GM12878 (cell line): ENCODE measurements around the gene PHC2. TPM values are rescaled to one million over a fixed set of nuclear protein-coding genes. Genes with fewer than 3 reads are reported as not detected.

Experiments
- ATAC-seq: fragments of 200-7000 bp; cut with Tn5 transposase; 3 replicates; pipeline ENCODE4 v1.9.1; 2020; ENCODE audit warnings: mild to moderate bottlenecking, moderate library complexity
- BruUV-seq: library from RNA; stranded (reverse); fragments of 400-500 nt; replicated peaks from 2 replicates; lab custom pipeline; 2021; lab: Mats Ljungman, UMichigan
- CTCF ChIA-PET: fragments of 300-600 bp; sonication (Branson Sonifier 250); formaldehyde crosslinking; extraction: SDS; loops from one replicate; lab custom pipeline; 2021; ENCODE audit warnings: inconsistent platforms; lab: Yijun Ruan, JAX
- POLR2A ChIA-PET: fragments of 350-600 bp; formaldehyde crosslinking; extraction: SDS; loops from one replicate; lab custom pipeline; 2021; ENCODE audit warnings: inconsistent platforms; lab: Charles Lee
- RAD21 ChIA-PET: fragments of 300-600 bp; sonication (Branson Sonifier 250); formaldehyde crosslinking; loops from one replicate; lab custom pipeline; 2023; ENCODE audit warnings: antibody characterized with exemption; ENCODE audit not compliant: unreplicated experiment; lab: Charles Lee
- SMC1A ChIA-PET: fragments of 300-600 bp; sonication (Branson Sonifier 250); formaldehyde crosslinking; loops from one replicate; lab custom pipeline; 2023; ENCODE audit not compliant: unreplicated experiment, uncharacterized antibody; lab: Charles Lee
- DNase-seq: peaks from one replicate; pipeline ENCODE4 v3.0.0-alpha.2; 2011; ENCODE audit warnings: low read depth, low spot score
- FAIRE-seq: peaks from 3 replicates; lab custom pipeline; 2011; peaks lifted over from hg19 to GRCh38; lab: Jason Lieb, UNC
- H2AFZ ChIP-seq: 2 replicates; pipeline ENCODE4 v1.6.0; 2011; ENCODE audit warnings: low read depth, low read length, control low read depth; ENCODE audit not compliant: control insufficient read depth
- H3K27ac ChIP-seq: 2 replicates; pipeline ENCODE4 v1.5.1; 2011; ENCODE audit warnings: control low read depth; ENCODE audit not compliant: control insufficient read depth, insufficient read depth
- H3K27me3 ChIP-seq, 2 experiments: replicated peaks in 1 of 2; 2 replicates each; pipeline versions ENCODE4 v1.6.0 to v1.6.1; 2011; ENCODE audit warnings: low read length in 1 of 2; ENCODE audit not compliant: control insufficient read depth in 2 of 2, insufficient read depth in 2 of 2
- H3K36me3 ChIP-seq, 2 experiments: 2 replicates each; pipeline ENCODE4 v1.5.1; 2011; ENCODE audit warnings: low read length in 1 of 2; ENCODE audit not compliant: control insufficient read depth in 2 of 2, insufficient read depth in 2 of 2
- H3K4me1 ChIP-seq: 2 replicates; pipeline ENCODE4 v1.6.1; 2011; ENCODE audit warnings: mild to moderate bottlenecking, low read length, moderate library complexity, mixed read lengths; ENCODE audit not compliant: control insufficient read depth, insufficient read depth
- H3K4me2 ChIP-seq: 2 replicates; pipeline ENCODE4 v1.6.0; 2011; ENCODE audit warnings: control low read depth; ENCODE audit not compliant: control insufficient read depth, insufficient read depth
- H3K4me3 ChIP-seq: fragments of 200-600 bp; sonication (generic); 2 replicates; pipeline ENCODE4 v1.5.1; 2016
- H3K79me2 ChIP-seq: 2 replicates; pipeline ENCODE4 v1.6.0; 2011; ENCODE audit warnings: low read length; ENCODE audit not compliant: control insufficient read depth, insufficient read depth
- H3K9ac ChIP-seq: 2 replicates; pipeline ENCODE4 v1.8.0; 2011; ENCODE audit warnings: low read length, control low read depth, mixed read lengths; ENCODE audit not compliant: control insufficient read depth, insufficient read depth
- H3K9me3 ChIP-seq: replicated peaks from 3 replicates; pipeline ENCODE4 v1.5.1; 2011; ENCODE audit warnings: mild to moderate bottlenecking, low read length; ENCODE audit not compliant: control insufficient read depth, insufficient read depth
- H4K20me1 ChIP-seq: 2 replicates; pipeline ENCODE4 v1.6.0; 2011; ENCODE audit not compliant: control insufficient read depth, insufficient read depth
- ATF3 ChIP-seq: IDR thresholded peaks from 2 replicates; pipeline ENCODE4 v1.6.1; 2011; ENCODE audit warnings: low read depth, mild to moderate bottlenecking, low read length, moderate library complexity, borderline replicate concordance; ENCODE audit errors: extremely low read depth
- EED ChIP-seq: sonication (generic); IDR thresholded peaks from 2 replicates; pipeline ENCODE4 v1.6.1; 2016; ENCODE audit warnings: antibody characterized with exemption, low read depth
- FOXM1 ChIP-seq: IDR thresholded peaks from 2 replicates; pipeline ENCODE4 v1.6.1; 2012; ENCODE audit warnings: low read depth, mild to moderate bottlenecking, inconsistent platforms, low read length, moderate library complexity
- GATAD2B ChIP-seq: fragments of 450-650 bp; conservative IDR thresholded peaks from 2 replicates; pipeline ENCODE4 v1.6.1; 2017; ENCODE audit warnings: low read depth, mild to moderate bottlenecking, moderate library complexity
- KDM1A ChIP-seq: fragments of 200-600 bp; sonication (generic); IDR thresholded peaks from 2 replicates; pipeline ENCODE4 v1.6.1; 2016; ENCODE audit warnings: borderline replicate concordance
- MAX ChIP-seq: IDR thresholded peaks from 2 replicates; pipeline ENCODE4 v1.6.1; 2012; ENCODE audit warnings: low read depth, low read length, improper control_type of control experiment
- REST ChIP-seq: IDR thresholded peaks from 2 replicates; pipeline ENCODE4 v1.6.1; 2012; ENCODE audit warnings: mild to moderate bottlenecking, low read depth, low read length
- STAT3 ChIP-seq: IDR thresholded peaks from 2 replicates; pipeline ENCODE4 v1.6.1; 2011; ENCODE audit warnings: low read depth, low read length, improper control_type of control experiment
- TCF7 ChIP-seq: IDR thresholded peaks from 2 replicates; pipeline ENCODE4 v1.6.1; 2014; ENCODE audit warnings: antibody characterized with exemption, borderline replicate concordance
- ZNF207 ChIP-seq: fragments of 450-650 bp; IDR thresholded peaks from 2 replicates; pipeline ENCODE4 v1.6.1; 2014; ENCODE audit warnings: antibody characterized with exemption, mild to moderate bottlenecking, borderline replicate concordance
- ZNF592 ChIP-seq: fragments of 450-650 bp; IDR thresholded peaks from 2 replicates; pipeline ENCODE4 v1.6.1; 2017; ENCODE audit warnings: mild to moderate bottlenecking, moderate library complexity
- ZZZ3 ChIP-seq: IDR thresholded peaks from 2 replicates; pipeline ENCODE4 v1.6.1; 2011; ENCODE audit warnings: low read depth; ENCODE audit not compliant: control insufficient read depth, insufficient read length
- WGBS: methylation state at CpG from one replicate; pipeline ENCODE4 v1.1.6; 2016; ENCODE audit warnings: low lambda C conversion rate; ENCODE audit not compliant: insufficient replicate concordance, insufficient coverage; ENCODE audit errors: missing lambda C conversion rate; 5-methylcytosine and 5-hydroxymethylcytosine counted together
- in situ Hi-C: fragments of 300-500 bp; cut with MboI; formaldehyde crosslinking; loops from 9 replicates; pipeline ENCODE4 v1.14.3; 2018; ENCODE audit warnings: mixed read lengths
- intact Hi-C: fragments of 100-400 bp; cut with micrococcal nuclease; formaldehyde crosslinking; loops from one replicate; pipeline ENCODE4 v1.14.2; 2022; ENCODE audit not compliant: unreplicated experiment
- polyA plus RNA-seq, 11 experiments: library from polyadenylated mRNA; depleted of rRNA in 4 of 11; unstranded in 6 of 11; stranded (reverse) in 5 of 11; fragments of >200 nt; fragmentation: Nextera tagmentation in 4 of 11; fragmentation: Illumina TruSeq in 1 of 11; extraction: Ambion mirVana in 4 of 11; extraction: Trizol in 1 of 11; gene quantifications; 1 replicate in 1 of 11; 2 replicates in 10 of 11; pipeline versions ENCODE4 v1.2.1 to v1.2.3, GENCODE V29; 2011 to 2016; ENCODE audit warnings: inconsistent platforms in 2 of 11, missing spikeins in 2 of 11, low read depth in 1 of 11
- total RNA-seq, 4 experiments: library from RNA; depleted of rRNA in 3 of 4; stranded (reverse); fragments of >200 nt in 3 of 4; fragmentation: Illumina TruSeq in 1 of 4; extraction: Trizol in 1 of 4; gene quantifications; 2 replicates each; pipeline versions ENCODE4 v1.2.1 to v1.2.3, GENCODE V29; 2013 to 2021
- TF ChIP-seq, protein P1 (sequence below), 3 experiments: IDR thresholded peaks in 2 of 3; conservative IDR thresholded peaks in 1 of 3; 2 replicates each; pipeline ENCODE4 v1.5.1; 2011; ENCODE audit warnings: low read depth in 3 of 3, low read length in 3 of 3, mild to moderate bottlenecking in 3 of 3, control low read depth in 2 of 3, moderate library complexity in 2 of 3, inconsistent platforms in 1 of 3, mixed read lengths in 1 of 3; ENCODE audit not compliant: control insufficient read depth in 2 of 3, insufficient read depth in 1 of 3; ENCODE audit errors: extremely low read depth in 1 of 3

The PHC2 gene
- total and polyA plus RNA-seq, 10 of the 15 experiments (the other 5 are each of a cell fraction or from before 2014, with no cell fraction given), result 2.0 to 35.9 (median 16.4) TPM

DNA sequence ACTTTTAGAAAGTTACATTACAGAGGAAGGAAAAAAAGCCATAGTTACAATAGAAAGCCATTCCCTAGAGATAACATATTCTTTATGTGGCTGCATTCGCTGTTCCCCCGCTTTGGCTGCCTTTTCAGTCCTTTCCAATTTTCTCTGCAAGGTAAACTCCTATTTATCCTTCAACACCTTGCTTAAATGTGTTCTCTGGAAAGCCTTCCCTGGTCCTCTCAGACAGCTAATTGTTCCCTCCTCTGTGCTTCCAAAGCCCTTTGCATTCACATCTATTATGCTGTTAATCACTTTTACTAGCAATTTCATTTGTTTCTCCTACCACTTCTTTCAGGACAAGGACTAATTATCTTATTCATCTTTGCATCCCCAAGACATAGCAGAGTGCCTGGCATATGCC lies 1.6 kb downstream of the PHC2 start:
- ChIA-PET SMC1A (no interaction called here), POLR2A (no interaction called here), CTCF (interaction anchor here (1.4 kb wide), 1 partner anchor 39 kb away, joined by 3 read pairs; no protein-coding TSS in a partner anchor), RAD21 (no interaction called here)
- Histone ChIP-seq H2AFZ (no peak overlapping the region), H3K9me3 (no peaks in the 10 kb centered on the region; the same call in 1 of the 3 replicates), H3K4me3 (no peak overlapping the region), H3K27me3 (peaks cover 3 to 6% of the 10 kb centered on the region in 2 experiments; a peak in 3 of 4 replicates), H3K9ac (no peak overlapping the region), H3K27ac (no peak overlapping the region), H3K79me2 (no peaks in the 10 kb centered on the region), H3K4me1 (peaks cover 10% of the 10 kb centered on the region), H3K4me2 (no peak overlapping the region), H4K20me1 (no peaks in the 10 kb centered on the region), H3K36me3 (no peaks in the 10 kb centered on the region)
- in situ Hi-C loops, result no loop called here
- WGBS, result 98% methylated on average over 2 of the region's 2 CpGs
- FAIRE-seq, result no peak
- intact Hi-C loops, result no loop called here
- no peak for ATAC-seq
- no peak for DNase-seq
- no TSS peak for BruUV-seq
- TF ChIP-seq STAT3 (no peak), ATF3 (no peak), ZZZ3 (no peak), KDM1A (no peak), ZNF592 (no peak), TCF7 (no peak), GATAD2B (no peak), FOXM1 (no peak), EED (no peak), ZNF207 (no peak), MAX (no peak), REST (no peak)
- TF ChIP-seq, protein P1, sequence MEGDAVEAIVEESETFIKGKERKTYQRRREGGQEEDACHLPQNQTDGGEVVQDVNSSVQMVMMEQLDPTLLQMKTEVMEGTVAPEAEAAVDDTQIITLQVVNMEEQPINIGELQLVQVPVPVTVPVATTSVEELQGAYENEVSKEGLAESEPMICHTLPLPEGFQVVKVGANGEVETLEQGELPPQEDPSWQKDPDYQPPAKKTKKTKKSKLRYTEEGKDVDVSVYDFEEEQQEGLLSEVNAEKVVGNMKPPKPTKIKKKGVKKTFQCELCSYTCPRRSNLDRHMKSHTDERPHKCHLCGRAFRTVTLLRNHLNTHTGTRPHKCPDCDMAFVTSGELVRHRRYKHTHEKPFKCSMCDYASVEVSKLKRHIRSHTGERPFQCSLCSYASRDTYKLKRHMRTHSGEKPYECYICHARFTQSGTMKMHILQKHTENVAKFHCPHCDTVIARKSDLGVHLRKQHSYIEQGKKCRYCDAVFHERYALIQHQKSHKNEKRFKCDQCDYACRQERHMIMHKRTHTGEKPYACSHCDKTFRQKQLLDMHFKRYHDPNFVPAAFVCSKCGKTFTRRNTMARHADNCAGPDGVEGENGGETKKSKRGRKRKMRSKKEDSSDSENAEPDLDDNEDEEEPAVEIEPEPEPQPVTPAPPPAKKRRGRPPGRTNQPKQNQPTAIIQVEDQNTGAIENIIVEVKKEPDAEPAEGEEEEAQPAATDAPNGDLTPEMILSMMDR (IDR thresholded peaks at IDR 0.05 in 2 of 3, conservative IDR thresholded peaks at IDR 0.05 in 1 of 3; ENCODE audit: control insufficient read depth in 2 of 3, extremely low read depth in 1 of 3, insufficient read depth in 1 of 3, low read depth in 3 of 3, low read length in 3 of 3), result no peak
